ENCODE results near the gene MEGF6. TPM values are rescaled to one million over a fixed set of nuclear protein-coding genes. Genes with fewer than 3 reads are reported as not detected.

The MEGF6 gene
- total and polyA plus RNA-seq, 9 of the 15 experiments (the other 6 are each of a cell fraction or from before 2014, with no cell fraction given): 0.03 to 1.7 (median 0.24) TPM; not detected in 3

GRCh38 chr1:3441410-3441847 is 169.9 kb downstream of the MEGF6 start:
- in situ Hi-C loops (cut with MboI) (loop anchor here (5.0 kb wide), 1 partner anchor 181 kb away; no protein-coding TSS in a partner anchor), intact Hi-C loops (cut with micrococcal nuclease) (no loop called here)
- ChIA-PET POLR2A (interaction anchor here (0.7 kb wide), 1 partner anchor 12 kb away, joined by 3 read pairs; no protein-coding TSS in a partner anchor), CTCF (ENCODE audit: low intra/inter-chr PET ratio) (no interaction called here)
- Histone ChIP-seq H3K79me2 (ENCODE audit: control insufficient read depth, insufficient read depth, low read length) (no peaks in the 10 kb centered on the region), H3K27ac (ENCODE audit: extremely low read depth, low read depth, low read length) (no peak overlapping the region), H3K4me2 (ENCODE audit: insufficient read depth, low read length) (no peak overlapping the region), H3K27me3 (ENCODE audit: control insufficient read depth in 2 of 2, insufficient read depth in 2 of 2, low read length in 2 of 2) (peaks cover 30 to 65% of the 10 kb centered on the region in 2 experiments; a peak in 4 of 5 replicates), H3K4me3 (no peak overlapping the region), H3K9me1 (ENCODE audit: control insufficient read depth, insufficient read depth, low read length) (no peaks in the 10 kb centered on the region), H3K36me3 (ENCODE audit: control insufficient read depth, insufficient read depth, low read length) (no peaks in the 10 kb centered on the region), H3K9me3 (replicated peaks; ENCODE audit: control insufficient read depth, insufficient read depth, low read depth, low read length) (no peaks in the 10 kb centered on the region), H3K9ac (ENCODE audit: insufficient read depth in 1 of 2, low read depth in 2 of 2, low read length in 2 of 2) (no peak overlapping the region), H3K4me1 (replicated peaks in 1 of 2; ENCODE audit: control insufficient read depth in 2 of 2, insufficient read depth in 2 of 2, low read length in 2 of 2) (peaks cover 0 to 6% of the 10 kb centered on the region in 2 experiments; a peak in 1 of 5 replicates), H4K20me1 (replicated peaks; ENCODE audit: control insufficient read depth, insufficient read depth, low read length) (peaks cover 3% of the 10 kb centered on the region; the same call in 1 of the 2 replicates), H2AFZ (ENCODE audit: low read depth, low read length) (no peak overlapping the region)
- TF ChIP-seq MAFF (IDR thresholded peaks at IDR 0.05; ENCODE audit: low read length) (0 out of 2 replicates have a peak, but pooled peaks have one; percentile 5), C11orf30 (IDR thresholded peaks at IDR 0.05; ENCODE audit: low read depth) (0 out of 2 replicates have a peak, but pooled peaks have one; percentile 8), BRD4 (IDR thresholded peaks at IDR 0.05) (no peak)
- 0% methylated on average over 8 of the region's 8 CpGs for WGBS (ENCODE audit: insufficient coverage, low coverage, missing lambda C conversion rate)
- no peak for DNase-seq (ENCODE audit: extremely low read depth in 1 of 4, low spot score in 3 of 4)
- no TSS peak for BruUV-seq (replicated peaks)
- FAIRE-seq: no peak
- no peak for ATAC-seq

- FAIRE-seq (no peak), DNase-seq (ENCODE audit: extremely low read depth in 1 of 4, low spot score in 3 of 4) (no peak), ATAC-seq (no peak)
- no peak overlapping the region for H3K4me2 ChIP-seq (ENCODE audit: insufficient read depth, low read length)
- H3K4me3 ChIP-seq: no peak overlapping the region
- no TSS peak for BruUV-seq (replicated peaks)
- in situ Hi-C loops (cut with MboI): loop anchor here (5.0 kb wide), 1 partner anchor 181 kb away; no protein-coding TSS in a partner anchor
- peaks cover 36 to 71% of the 10 kb centered on the region in 2 experiments; a peak in 4 of 5 replicates for H3K27me3 ChIP-seq (ENCODE audit: control insufficient read depth in 2 of 2, insufficient read depth in 2 of 2, low read length in 2 of 2)
- no peaks in the 10 kb centered on the region for H3K9me3 ChIP-seq (replicated peaks; ENCODE audit: control insufficient read depth, insufficient read depth, low read depth, low read length)
- WGBS (ENCODE audit: insufficient coverage, low coverage, missing lambda C conversion rate): 2% methylated on average over 20 of the region's 20 CpGs
- no peaks in the 10 kb centered on the region for H3K9me1 ChIP-seq (ENCODE audit: control insufficient read depth, insufficient read depth, low read length)
- H3K79me2 ChIP-seq (ENCODE audit: control insufficient read depth, insufficient read depth, low read length): no peaks in the 10 kb centered on the region
- intact Hi-C loops (cut with micrococcal nuclease): no loop called here
- no peaks in the 10 kb centered on the region for H3K36me3 ChIP-seq (ENCODE audit: control insufficient read depth, insufficient read depth, low read length)
- ChIA-PET CTCF (ENCODE audit: low intra/inter-chr PET ratio) (no interaction called here), POLR2A (interaction anchor here (0.7 kb wide), 1 partner anchor 13 kb away, joined by 3 read pairs; no protein-coding TSS in a partner anchor)
- H3K4me1 ChIP-seq (replicated peaks in 1 of 2; ENCODE audit: control insufficient read depth in 2 of 2, insufficient read depth in 2 of 2, low read length in 2 of 2): peaks cover 0 to 6% of the 10 kb centered on the region in 2 experiments; a peak in 1 of 5 replicates
- no peak overlapping the region for H3K27ac ChIP-seq (ENCODE audit: extremely low read depth, low read depth, low read length)
- H2AFZ ChIP-seq (ENCODE audit: low read depth, low read length): no peak overlapping the region
- peaks cover 3% of the 10 kb centered on the region; the same call in 1 of the 2 replicates for H4K20me1 ChIP-seq (replicated peaks; ENCODE audit: control insufficient read depth, insufficient read depth, low read length)
- no peak overlapping the region for H3K9ac ChIP-seq (ENCODE audit: insufficient read depth in 1 of 2, low read depth in 2 of 2, low read length in 2 of 2)
- TF ChIP-seq ZNF644 (tag; IDR thresholded peaks at IDR 0.05; ENCODE audit: low read depth) (no peak), CEBPG (CRISPR knock-in tag; IDR thresholded peaks at IDR 0.05) (no peak), CEBPG (tag; conservative IDR thresholded peaks at IDR 0.05 in 1 of 2, IDR thresholded peaks at IDR 0.05 in 1 of 2) (no peak), MAX (CRISPR knock-in tag; IDR thresholded peaks at IDR 0.05) (no peak), DMBX1 (CRISPR knock-in tag; IDR thresholded peaks at IDR 0.05; ENCODE audit: borderline replicate concordance) (no peak), ZNF395 (CRISPR knock-in tag; IDR thresholded peaks at IDR 0.05) (no peak), ZNF551 (CRISPR knock-in tag; IDR thresholded peaks at IDR 0.05) (no peak), GTF2A2 (tag; IDR thresholded peaks at IDR 0.05) (no peak), SPI1 (IDR thresholded peaks at IDR 0.05; ENCODE audit: borderline replicate concordance, low read depth, low read length) (no peak)
These were observed 170.4 kb downstream of the MEGF6 start for GRCh38 chr1:3440711-3441409.

Data from K562 (cell line).